Liver (tissue), 9 donors: Measurements from ENCODE around the gene BLVRA. TPM values are rescaled to one million over a fixed set of nuclear protein-coding genes. Genes with fewer than 3 reads are reported as not detected.

Source experiments
- DNase-seq: peaks from one replicate; pipeline ENCODE4 v3.0.0-alpha.2; 2017; ENCODE audit warnings: low spot score
- H3K27ac ChIP-seq, 2 donors: one replicate each; pipeline ENCODE4 v1.7.0; 2013; ENCODE audit warnings: inconsistent platforms in 2 of 2, low read length in 2 of 2, control low read depth in 1 of 2, low read depth in 1 of 2, mild to moderate bottlenecking in 1 of 2
- H3K27me3 ChIP-seq, 4 donors: one replicate each; pipeline versions ENCODE4 v1.6.1 to v1.7.0; 2013; ENCODE audit warnings: low read length in 3 of 4, inconsistent platforms in 1 of 4, mild to moderate bottlenecking in 1 of 4, moderate library complexity in 1 of 4; ENCODE audit not compliant: control insufficient read depth in 4 of 4, insufficient read depth in 4 of 4
- H3K36me3 ChIP-seq, 4 donors: one replicate each; pipeline versions ENCODE4 v1.6.1 to v1.7.0; 2013; ENCODE audit warnings: low read length in 3 of 4, mild to moderate bottlenecking in 3 of 4, low read depth in 1 of 4, moderate library complexity in 1 of 4; ENCODE audit not compliant: control insufficient read depth in 4 of 4, insufficient read depth in 3 of 4
- H3K4me1 ChIP-seq, 4 donors: one replicate each; pipeline versions ENCODE4 v1.6.1 to v1.7.0; 2013; ENCODE audit warnings: low read length in 3 of 4, mild to moderate bottlenecking in 3 of 4, moderate library complexity in 1 of 4; ENCODE audit not compliant: control insufficient read depth in 4 of 4, insufficient read depth in 4 of 4
- H3K4me3 ChIP-seq, 3 donors: one replicate each; pipeline versions ENCODE4 v1.6.1 to v1.7.0; 2013; ENCODE audit warnings: low read length in 3 of 3, control low read depth in 1 of 3, low read depth in 1 of 3, mild to moderate bottlenecking in 1 of 3
- H3K9ac ChIP-seq, 2 donors: one replicate each; pipeline ENCODE4 v1.7.0; 2013; ENCODE audit warnings: low read length in 2 of 2, mild to moderate bottlenecking in 2 of 2, moderate library complexity in 2 of 2, control low read depth in 1 of 2, low read depth in 1 of 2
- H3K9me3 ChIP-seq, 4 donors: one replicate each; pipeline versions ENCODE4 v1.6.1 to v1.7.0; 2013; ENCODE audit warnings: low read length in 3 of 4; ENCODE audit not compliant: control insufficient read depth in 4 of 4
- EGR1 ChIP-seq, 2 donors: IDR thresholded peaks; 2 replicates each; pipeline ENCODE4 v1.6.1; 2016 to 2018; ENCODE audit warnings: antibody characterized with exemption in 2 of 2, low read depth in 2 of 2
- FOXA2 ChIP-seq: IDR thresholded peaks from 2 replicates; pipeline ENCODE4 v1.6.1; 2016; ENCODE audit warnings: antibody characterized with exemption
- GABPA ChIP-seq, 2 donors: IDR thresholded peaks in 1 of 2; conservative IDR thresholded peaks in 1 of 2; 2 replicates each; pipeline ENCODE4 v1.6.1; 2016; ENCODE audit warnings: antibody characterized with exemption in 2 of 2, mild to moderate bottlenecking in 1 of 2, moderate library complexity in 1 of 2
- HNF4A ChIP-seq, 2 donors: conservative IDR thresholded peaks; 2 replicates each; pipeline ENCODE4 v1.6.1; 2016; ENCODE audit warnings: antibody characterized with exemption in 2 of 2, mild to moderate bottlenecking in 2 of 2
- HNF4G ChIP-seq: IDR thresholded peaks from 2 replicates; pipeline ENCODE4 v1.6.1; 2016; ENCODE audit warnings: antibody characterized with exemption
- JUND ChIP-seq, 2 donors: IDR thresholded peaks; 2 replicates each; pipeline ENCODE4 v1.6.1; 2016; ENCODE audit warnings: antibody characterized with exemption in 2 of 2
- MAX ChIP-seq: IDR thresholded peaks from 2 replicates; pipeline ENCODE4 v1.6.1; 2016; ENCODE audit warnings: antibody characterized with exemption
- RAD21 ChIP-seq, 2 donors: IDR thresholded peaks; 2 replicates each; pipeline ENCODE4 v1.6.1; 2016; ENCODE audit warnings: antibody characterized with exemption in 2 of 2, mild to moderate bottlenecking in 2 of 2
- RXRA ChIP-seq, 2 donors: IDR thresholded peaks; 2 replicates each; pipeline ENCODE4 v1.6.1; 2017 to 2018; ENCODE audit warnings: antibody characterized with exemption in 2 of 2, mild to moderate bottlenecking in 1 of 2
- TAF1 ChIP-seq: conservative IDR thresholded peaks from 2 replicates; pipeline ENCODE4 v1.6.1; 2016; ENCODE audit warnings: antibody characterized with exemption, mild to moderate bottlenecking
- YY1 ChIP-seq: IDR thresholded peaks from 2 replicates; pipeline ENCODE4 v1.6.1; 2016; ENCODE audit warnings: antibody characterized with exemption, mild to moderate bottlenecking
- ZBTB33 ChIP-seq: IDR thresholded peaks from 2 replicates; pipeline ENCODE4 v1.6.1; 2016; ENCODE audit warnings: antibody characterized with exemption
- WGBS: extraction: QIAGEN DNeasy Blood & Tissue Kit; methylation state at CpG from one replicate; pipeline ENCODE4 v1.1.7; 2013; 5-methylcytosine and 5-hydroxymethylcytosine counted together
- polyA plus RNA-seq, 2 donors: library from polyadenylated mRNA; stranded (reverse) in 1 of 2; unstranded in 1 of 2; fragments of 200-250 nt in 1 of 2; fragments of >200 nt in 1 of 2; fragmentation: Nextera tagmentation in 1 of 2; extraction: Ambion mirVana in 1 of 2; gene quantifications; one replicate each; pipeline versions ENCODE4 v1.2.1 to v1.2.3, GENCODE V29; 2013 to 2015
- total RNA-seq, 2 donors: library from RNA; depleted of rRNA; stranded (reverse); fragments of >200 nt; gene quantifications; one replicate each; pipeline ENCODE4 v1.2.3, GENCODE V29; 2014
- TF ChIP-seq, protein P1 (sequence below): fragments of 150-350 bp; IDR thresholded peaks from 2 replicates; pipeline ENCODE4 v1.5.1; 2017; ENCODE audit warnings: improper control_type of control experiment, low read depth, low read length; ENCODE audit not compliant: missing input control
- TF ChIP-seq, protein P2 (sequence below): IDR thresholded peaks from 2 replicates; pipeline ENCODE4 v1.6.1; 2016; ENCODE audit warnings: antibody characterized with exemption, mild to moderate bottlenecking
- donor health status: healthy.
- donor health status: healthy.
- donor health status: healthy.
- donor health status: healthy.
- donor health status: healthy.

The BLVRA gene
- total and polyA plus RNA-seq, 4 donors = 5.1 to 23.5 (median 6.8) TPM

- no peaks in the 10 kb centered on the region for H3K27me3 ChIP-seq
Measured at GRCh38 chr7:43790006-43790405, 31.5 kb downstream of the BLVRA start.

DNA sequence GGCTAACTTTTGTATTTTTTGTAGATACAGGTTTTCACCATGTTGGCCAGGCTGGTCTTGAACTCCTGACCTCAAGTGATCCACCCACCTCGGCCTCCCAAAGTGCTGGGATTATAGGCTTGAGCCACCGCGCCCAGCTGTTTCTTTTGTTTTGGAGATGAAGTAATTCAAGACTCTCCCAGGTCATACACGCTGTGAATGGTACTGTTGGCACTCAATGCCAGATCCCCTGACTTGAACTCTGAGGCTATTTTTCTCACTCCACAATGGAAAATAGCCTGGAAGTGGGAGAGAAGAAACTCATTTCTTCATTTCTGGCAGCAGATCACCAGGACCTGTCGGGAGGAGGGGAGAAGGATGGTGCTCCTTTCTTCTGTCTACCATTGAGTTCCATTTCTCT lies 32.4 kb downstream of the BLVRA start:
- Histone ChIP-seq H3K27ac (no peak overlapping the region), H3K27me3 (no peaks in the 10 kb centered on the region), H3K4me3 (no peak overlapping the region), H3K36me3 (peaks cover 0 to 2% (median 0%) of the 10 kb centered on the region in 4 donors), H3K4me1 (no peaks in the 10 kb centered on the region), H3K9ac (no peak overlapping the region), H3K9me3 (no peaks in the 10 kb centered on the region)
- 87% methylated on average over 5 of the region's 5 CpGs for WGBS
- DNase-seq = no peak
- TF ChIP-seq JUND (IDR thresholded peaks at IDR 0.05) = no peak
- no peak for TF ChIP-seq MAX
- TF ChIP-seq TAF1 = no peak
- TF ChIP-seq FOXA2 = no peak
- no peak for TF ChIP-seq EGR1 (IDR thresholded peaks at IDR 0.05; ENCODE audit: low read depth in 2 of 2)
- no peak for TF ChIP-seq ZBTB33
- TF ChIP-seq, protein P1, sequence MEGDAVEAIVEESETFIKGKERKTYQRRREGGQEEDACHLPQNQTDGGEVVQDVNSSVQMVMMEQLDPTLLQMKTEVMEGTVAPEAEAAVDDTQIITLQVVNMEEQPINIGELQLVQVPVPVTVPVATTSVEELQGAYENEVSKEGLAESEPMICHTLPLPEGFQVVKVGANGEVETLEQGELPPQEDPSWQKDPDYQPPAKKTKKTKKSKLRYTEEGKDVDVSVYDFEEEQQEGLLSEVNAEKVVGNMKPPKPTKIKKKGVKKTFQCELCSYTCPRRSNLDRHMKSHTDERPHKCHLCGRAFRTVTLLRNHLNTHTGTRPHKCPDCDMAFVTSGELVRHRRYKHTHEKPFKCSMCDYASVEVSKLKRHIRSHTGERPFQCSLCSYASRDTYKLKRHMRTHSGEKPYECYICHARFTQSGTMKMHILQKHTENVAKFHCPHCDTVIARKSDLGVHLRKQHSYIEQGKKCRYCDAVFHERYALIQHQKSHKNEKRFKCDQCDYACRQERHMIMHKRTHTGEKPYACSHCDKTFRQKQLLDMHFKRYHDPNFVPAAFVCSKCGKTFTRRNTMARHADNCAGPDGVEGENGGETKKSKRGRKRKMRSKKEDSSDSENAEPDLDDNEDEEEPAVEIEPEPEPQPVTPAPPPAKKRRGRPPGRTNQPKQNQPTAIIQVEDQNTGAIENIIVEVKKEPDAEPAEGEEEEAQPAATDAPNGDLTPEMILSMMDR = no peak
- TF ChIP-seq HNF4A (conservative IDR thresholded peaks at IDR 0.05) = no peak
- TF ChIP-seq RAD21 (IDR thresholded peaks at IDR 0.05) = no peak
- TF ChIP-seq HNF4G = no peak
- no peak for TF ChIP-seq YY1
- no peak for TF ChIP-seq GABPA (IDR thresholded peaks at IDR 0.05 in 1 of 2, conservative IDR thresholded peaks at IDR 0.05 in 1 of 2)
- TF ChIP-seq, protein P2, sequence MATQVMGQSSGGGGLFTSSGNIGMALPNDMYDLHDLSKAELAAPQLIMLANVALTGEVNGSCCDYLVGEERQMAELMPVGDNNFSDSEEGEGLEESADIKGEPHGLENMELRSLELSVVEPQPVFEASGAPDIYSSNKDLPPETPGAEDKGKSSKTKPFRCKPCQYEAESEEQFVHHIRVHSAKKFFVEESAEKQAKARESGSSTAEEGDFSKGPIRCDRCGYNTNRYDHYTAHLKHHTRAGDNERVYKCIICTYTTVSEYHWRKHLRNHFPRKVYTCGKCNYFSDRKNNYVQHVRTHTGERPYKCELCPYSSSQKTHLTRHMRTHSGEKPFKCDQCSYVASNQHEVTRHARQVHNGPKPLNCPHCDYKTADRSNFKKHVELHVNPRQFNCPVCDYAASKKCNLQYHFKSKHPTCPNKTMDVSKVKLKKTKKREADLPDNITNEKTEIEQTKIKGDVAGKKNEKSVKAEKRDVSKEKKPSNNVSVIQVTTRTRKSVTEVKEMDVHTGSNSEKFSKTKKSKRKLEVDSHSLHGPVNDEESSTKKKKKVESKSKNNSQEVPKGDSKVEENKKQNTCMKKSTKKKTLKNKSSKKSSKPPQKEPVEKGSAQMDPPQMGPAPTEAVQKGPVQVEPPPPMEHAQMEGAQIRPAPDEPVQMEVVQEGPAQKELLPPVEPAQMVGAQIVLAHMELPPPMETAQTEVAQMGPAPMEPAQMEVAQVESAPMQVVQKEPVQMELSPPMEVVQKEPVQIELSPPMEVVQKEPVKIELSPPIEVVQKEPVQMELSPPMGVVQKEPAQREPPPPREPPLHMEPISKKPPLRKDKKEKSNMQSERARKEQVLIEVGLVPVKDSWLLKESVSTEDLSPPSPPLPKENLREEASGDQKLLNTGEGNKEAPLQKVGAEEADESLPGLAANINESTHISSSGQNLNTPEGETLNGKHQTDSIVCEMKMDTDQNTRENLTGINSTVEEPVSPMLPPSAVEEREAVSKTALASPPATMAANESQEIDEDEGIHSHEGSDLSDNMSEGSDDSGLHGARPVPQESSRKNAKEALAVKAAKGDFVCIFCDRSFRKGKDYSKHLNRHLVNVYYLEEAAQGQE = no peak

More at GRCh38 chr7:43790006-43790405, 31.5 kb downstream of the BLVRA start:
- Histone ChIP-seq H3K9me3 (no peaks in the 10 kb centered on the region), H3K4me3 (no peak overlapping the region), H3K27ac (no peak overlapping the region), H3K36me3 (peaks cover 0 to 2% (median 0%) of the 10 kb centered on the region in 4 donors), H3K4me1 (no peaks in the 10 kb centered on the region), H3K9ac (no peak overlapping the region)
- 94% methylated on average over 5 of the region's 5 CpGs for WGBS
- TF ChIP-seq, protein P2 = no peak
- TF ChIP-seq HNF4A (conservative IDR thresholded peaks at IDR 0.05) (no peak), GABPA (IDR thresholded peaks at IDR 0.05 in 1 of 2, conservative IDR thresholded peaks at IDR 0.05 in 1 of 2) (no peak), YY1 (no peak), JUND (IDR thresholded peaks at IDR 0.05) (no peak), RAD21 (IDR thresholded peaks at IDR 0.05) (no peak), RXRA (IDR thresholded peaks at IDR 0.05) (no peak), HNF4G (no peak)
- TF ChIP-seq, protein P1 = no peak
- no peak for DNase-seq
